Upper lobe of left lung (tissue), 4 donors: ENCODE data around the gene SGCE.

Source experiments
- EP300 ChIP-seq, 4 donors: sonication (generic); formaldehyde crosslinking; IDR thresholded peaks; one replicate each; pipeline ENCODE4 v1.5.1; 2017; ENCODE audit warnings: antibody characterized with exemption in 4 of 4, control low read depth in 2 of 4
- TF ChIP-seq, protein P1 (sequence below), 6 experiments: fragments of 450-650 bp in 4 of 6; fragments of 200-600 bp in 2 of 6; sonication (generic) in 2 of 6; IDR thresholded peaks; one replicate each; pipeline ENCODE4 v1.5.1; 2016 to 2019; ENCODE audit warnings: antibody characterized with exemption in 6 of 6

DNA sequence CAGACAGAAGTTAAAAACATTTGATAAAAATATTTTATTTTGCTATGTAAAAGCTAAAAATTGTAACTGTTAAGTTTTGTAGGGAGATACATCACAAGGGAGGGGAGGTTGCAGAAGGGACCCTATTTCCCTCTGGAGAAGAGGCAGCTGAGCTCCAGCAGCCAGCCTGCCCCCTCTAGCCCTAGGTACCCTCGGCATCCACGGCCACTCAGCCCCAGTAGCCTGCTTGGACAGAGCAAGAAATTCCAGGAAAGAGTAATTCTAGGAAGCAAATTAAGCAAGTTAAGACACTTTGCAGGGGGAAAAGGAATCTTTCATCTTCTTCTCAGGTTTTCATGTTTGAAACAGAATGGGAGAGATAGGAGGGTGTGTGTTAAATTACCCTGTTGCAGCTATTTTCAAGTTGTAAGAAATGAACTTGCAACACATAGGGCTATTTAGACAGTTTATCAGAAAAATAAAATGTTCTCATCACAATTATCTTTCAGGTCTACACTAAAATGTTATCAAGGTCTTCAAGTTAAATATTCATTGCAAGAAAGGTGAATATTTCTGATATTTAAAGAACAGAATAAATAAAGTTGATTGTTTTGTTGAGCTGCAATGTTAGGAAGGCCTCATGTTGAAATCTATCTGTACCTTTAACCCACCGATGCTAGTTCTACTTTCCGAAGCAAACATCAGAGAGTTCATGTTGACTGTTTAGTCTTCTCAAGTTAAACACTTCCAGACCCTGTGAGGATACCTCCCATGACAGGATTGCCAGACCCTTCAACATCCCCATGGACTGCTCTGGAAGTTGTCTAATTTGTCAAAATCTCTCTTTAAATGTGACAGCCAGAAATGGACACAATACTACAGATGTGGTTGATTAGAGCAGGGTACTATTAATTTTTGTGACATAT is 5.5 kb downstream of the SGCE start:
- TF ChIP-seq, protein P1, sequence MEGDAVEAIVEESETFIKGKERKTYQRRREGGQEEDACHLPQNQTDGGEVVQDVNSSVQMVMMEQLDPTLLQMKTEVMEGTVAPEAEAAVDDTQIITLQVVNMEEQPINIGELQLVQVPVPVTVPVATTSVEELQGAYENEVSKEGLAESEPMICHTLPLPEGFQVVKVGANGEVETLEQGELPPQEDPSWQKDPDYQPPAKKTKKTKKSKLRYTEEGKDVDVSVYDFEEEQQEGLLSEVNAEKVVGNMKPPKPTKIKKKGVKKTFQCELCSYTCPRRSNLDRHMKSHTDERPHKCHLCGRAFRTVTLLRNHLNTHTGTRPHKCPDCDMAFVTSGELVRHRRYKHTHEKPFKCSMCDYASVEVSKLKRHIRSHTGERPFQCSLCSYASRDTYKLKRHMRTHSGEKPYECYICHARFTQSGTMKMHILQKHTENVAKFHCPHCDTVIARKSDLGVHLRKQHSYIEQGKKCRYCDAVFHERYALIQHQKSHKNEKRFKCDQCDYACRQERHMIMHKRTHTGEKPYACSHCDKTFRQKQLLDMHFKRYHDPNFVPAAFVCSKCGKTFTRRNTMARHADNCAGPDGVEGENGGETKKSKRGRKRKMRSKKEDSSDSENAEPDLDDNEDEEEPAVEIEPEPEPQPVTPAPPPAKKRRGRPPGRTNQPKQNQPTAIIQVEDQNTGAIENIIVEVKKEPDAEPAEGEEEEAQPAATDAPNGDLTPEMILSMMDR (IDR thresholded peaks at IDR 0.05) = no peak
- no peak for TF ChIP-seq EP300 (IDR thresholded peaks at IDR 0.05)
